Loucy (cell line): ENCODE data around the gene SYNE1.

Experiments
- EZH2phosphoT487 ChIP-seq: fragments of 200-600 bp; IDR thresholded peaks from 2 replicates; pipeline ENCODE4 v1.6.1; 2018; ENCODE audit warnings: antibody characterized with exemption, mild to moderate bottlenecking, moderate library complexity, borderline replicate concordance
- TF ChIP-seq, protein P1 (sequence below): fragments of 200-600 bp; sonication (generic); conservative IDR thresholded peaks from 2 replicates; pipeline ENCODE4 v1.5.1; 2014; ENCODE audit warnings: mild to moderate bottlenecking, antibody characterized with exemption, low read length

DNA sequence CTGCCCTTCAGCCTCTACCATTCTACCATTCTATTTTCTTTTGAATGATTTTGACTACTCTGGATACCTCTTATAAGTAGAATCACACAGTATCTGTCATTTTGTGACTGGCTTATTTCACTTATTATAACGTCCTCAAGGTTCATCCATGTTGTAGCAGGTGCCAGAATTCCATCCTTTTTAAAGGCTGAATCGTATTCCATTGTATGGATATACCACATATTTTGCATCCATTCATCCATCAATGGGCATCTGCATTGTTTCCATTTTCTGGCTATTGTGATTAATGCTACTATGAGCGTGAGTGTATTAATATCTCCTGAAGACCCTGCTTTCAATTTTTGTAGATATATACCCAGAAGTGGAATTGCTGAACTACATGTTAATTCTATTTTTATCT lies 105.5 kb downstream of the SYNE1 start:
- TF ChIP-seq, protein P1, sequence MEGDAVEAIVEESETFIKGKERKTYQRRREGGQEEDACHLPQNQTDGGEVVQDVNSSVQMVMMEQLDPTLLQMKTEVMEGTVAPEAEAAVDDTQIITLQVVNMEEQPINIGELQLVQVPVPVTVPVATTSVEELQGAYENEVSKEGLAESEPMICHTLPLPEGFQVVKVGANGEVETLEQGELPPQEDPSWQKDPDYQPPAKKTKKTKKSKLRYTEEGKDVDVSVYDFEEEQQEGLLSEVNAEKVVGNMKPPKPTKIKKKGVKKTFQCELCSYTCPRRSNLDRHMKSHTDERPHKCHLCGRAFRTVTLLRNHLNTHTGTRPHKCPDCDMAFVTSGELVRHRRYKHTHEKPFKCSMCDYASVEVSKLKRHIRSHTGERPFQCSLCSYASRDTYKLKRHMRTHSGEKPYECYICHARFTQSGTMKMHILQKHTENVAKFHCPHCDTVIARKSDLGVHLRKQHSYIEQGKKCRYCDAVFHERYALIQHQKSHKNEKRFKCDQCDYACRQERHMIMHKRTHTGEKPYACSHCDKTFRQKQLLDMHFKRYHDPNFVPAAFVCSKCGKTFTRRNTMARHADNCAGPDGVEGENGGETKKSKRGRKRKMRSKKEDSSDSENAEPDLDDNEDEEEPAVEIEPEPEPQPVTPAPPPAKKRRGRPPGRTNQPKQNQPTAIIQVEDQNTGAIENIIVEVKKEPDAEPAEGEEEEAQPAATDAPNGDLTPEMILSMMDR, result no peak
- TF ChIP-seq EZH2phosphoT487, result no peak
